NCI-H2227 (cell line): ENCODE measurements around the gene CYB5RL.

ENCODE experiments used
- DNase-seq: peaks from one replicate; lab custom pipeline; 2025; ENCODE audit not compliant: unreplicated experiment; lab: John Stamatoyannopoulos, UW

Gene CYB5RL

GRCh38 chr1:54160351-54160750 is 39.5 kb downstream of the CYB5RL start:
- no peak for DNase-seq

DNA sequence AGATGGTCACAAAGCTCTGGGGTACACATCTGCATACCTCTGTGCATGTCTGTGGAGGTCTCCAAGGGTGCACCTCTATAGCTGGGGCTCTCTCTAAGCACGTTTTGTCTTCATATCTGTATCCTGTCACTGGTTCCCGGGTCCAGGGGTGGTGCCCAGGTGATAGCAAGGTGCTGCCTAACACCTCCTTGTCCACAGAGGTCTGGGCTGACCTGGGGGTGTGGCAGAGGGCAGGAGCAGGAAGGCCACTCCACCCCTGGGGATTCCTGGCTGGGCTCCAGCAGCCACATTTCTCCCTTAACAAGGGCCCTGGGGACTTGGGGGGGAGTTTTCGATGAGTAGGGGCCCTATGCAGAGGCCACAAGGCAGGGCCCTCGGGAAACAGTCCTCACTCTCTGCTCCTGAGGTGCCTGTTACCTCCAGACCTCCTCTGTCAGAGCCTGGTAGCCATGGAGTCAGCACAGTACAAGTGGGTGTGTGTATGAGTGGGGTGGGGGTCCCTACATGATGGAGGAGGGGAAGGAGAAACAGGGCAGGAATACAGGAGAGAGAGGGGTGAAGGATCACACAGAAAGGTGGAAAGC is 40.0 kb downstream of the CYB5RL start:
- DNase-seq, result no peak

GRCh38 chr1:54158071-54158470 is 41.8 kb downstream of the CYB5RL start:
- DNase-seq, result no peak

DNA sequence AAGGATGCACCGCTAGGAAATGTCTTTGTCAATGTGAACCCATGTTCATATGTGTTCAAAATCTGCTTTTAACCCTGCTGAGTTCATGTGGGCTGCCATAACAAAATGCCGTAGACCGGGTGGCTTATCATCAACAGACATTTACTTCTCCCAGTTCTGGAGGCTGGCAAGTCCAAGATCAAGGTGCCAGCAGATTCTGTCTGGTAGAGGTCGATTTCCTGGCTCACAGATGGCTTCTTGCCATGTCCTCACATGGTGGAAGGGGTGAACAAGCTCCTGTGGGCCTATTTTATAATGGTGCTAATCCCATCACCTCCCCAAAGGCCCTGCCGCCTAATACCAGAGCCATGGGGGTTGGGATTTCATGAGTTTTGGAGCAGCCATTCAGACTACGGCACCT is 42.4 kb downstream of the CYB5RL start:
- no peak for DNase-seq

GRCh38 chr1:54156986-54157385 is 42.8 kb downstream of the CYB5RL start:
- DNase-seq, result no peak

GRCh38 chr1:54156201-54156600 is 43.6 kb downstream of the CYB5RL start:
- DNase-seq, result no peak

GRCh38 chr1:54153535-54154439 is 46.0 kb downstream of the CYB5RL start:
- no peak for DNase-seq

DNA sequence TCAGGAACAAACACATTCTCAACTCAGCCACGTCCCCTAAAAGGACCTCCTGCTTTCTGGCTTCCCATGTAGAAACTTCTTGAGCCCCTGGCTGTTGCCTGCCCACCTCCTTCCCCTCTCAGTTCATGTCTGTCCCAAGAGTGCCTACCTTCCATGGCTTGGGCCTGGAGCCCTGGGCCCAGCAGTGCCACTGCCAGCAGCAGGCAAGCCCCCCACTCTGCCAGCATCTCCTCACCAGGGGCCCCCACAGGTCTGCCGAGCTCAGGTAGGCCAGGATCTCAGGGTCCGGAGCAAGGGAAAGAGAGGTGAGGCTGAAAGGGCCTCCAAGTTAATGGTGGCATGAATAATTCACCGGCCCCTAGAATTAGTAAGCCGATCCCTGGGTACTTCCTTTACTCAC is 47.1 kb downstream of the CYB5RL start, which contains the start of gene CDCP2:
Gene CDCP2 (minus strand): TSS at position 305 of the 400 bp plus-strand sequence. CDS start 78 bp downstream, at position 227.
- DNase-seq, result no peak

- no peak for DNase-seq
These were observed 48.8 kb downstream of the CYB5RL start for GRCh38 chr1:54151013-54151412.
